AG04450 (cell line): ENCODE results near the gene ATP6V0B. TPM values are rescaled to one million over a fixed set of nuclear protein-coding genes. Genes with fewer than 3 reads are reported as not detected.

Source experiments
- CTCF ChIA-PET: fragments of 300-600, 350-600 bp; formaldehyde crosslinking; extraction: SDS; loops from one replicate; lab custom pipeline; 2022; ENCODE audit warnings: antibody characterized with exemption, inconsistent platforms; lab: Charles Lee
- POLR2A ChIA-PET: fragments of 350-600 bp; formaldehyde crosslinking; extraction: SDS; loops from one replicate; lab custom pipeline; 2021; ENCODE audit warnings: antibody characterized with exemption, inconsistent platforms; lab: Yijun Ruan, JAX
- DNase-seq: peaks from one replicate; pipeline ENCODE4 v3.0.0-alpha.2; 2011; ENCODE audit warnings: low read depth, low spot score
- H3K27ac ChIP-seq: one replicate; pipeline ENCODE4 v1.5.1; 2012; ENCODE audit warnings: low read depth, low read length, control low read depth
- H3K27me3 ChIP-seq: one replicate; pipeline ENCODE4 v1.6.0; 2012; ENCODE audit warnings: low read length; ENCODE audit not compliant: control insufficient read depth, insufficient read depth
- H3K4me3 ChIP-seq: 2 replicates; pipeline ENCODE4 v1.5.1; 2011; ENCODE audit warnings: mild to moderate bottlenecking, low read depth, low read length, control low read depth
- H3K9me3 ChIP-seq: 2 replicates; pipeline ENCODE4 v1.5.1; 2012; ENCODE audit warnings: low read length; ENCODE audit not compliant: control insufficient read depth, insufficient read depth
- CTCF ChIP-seq: IDR thresholded peaks from 2 replicates; pipeline ENCODE4 v1.5.1; 2011; ENCODE audit warnings: low read depth, low read length, control low read depth, inconsistent platforms
- polyA plus RNA-seq: library from polyadenylated mRNA; depleted of rRNA; stranded (reverse); fragments of >200 nt; gene quantifications from 2 replicates; pipeline ENCODE4 v1.2.3, GENCODE V29; 2011

The ATP6V0B gene
- polyA plus RNA-seq, 1 experiment: 130 TPM

DNA sequence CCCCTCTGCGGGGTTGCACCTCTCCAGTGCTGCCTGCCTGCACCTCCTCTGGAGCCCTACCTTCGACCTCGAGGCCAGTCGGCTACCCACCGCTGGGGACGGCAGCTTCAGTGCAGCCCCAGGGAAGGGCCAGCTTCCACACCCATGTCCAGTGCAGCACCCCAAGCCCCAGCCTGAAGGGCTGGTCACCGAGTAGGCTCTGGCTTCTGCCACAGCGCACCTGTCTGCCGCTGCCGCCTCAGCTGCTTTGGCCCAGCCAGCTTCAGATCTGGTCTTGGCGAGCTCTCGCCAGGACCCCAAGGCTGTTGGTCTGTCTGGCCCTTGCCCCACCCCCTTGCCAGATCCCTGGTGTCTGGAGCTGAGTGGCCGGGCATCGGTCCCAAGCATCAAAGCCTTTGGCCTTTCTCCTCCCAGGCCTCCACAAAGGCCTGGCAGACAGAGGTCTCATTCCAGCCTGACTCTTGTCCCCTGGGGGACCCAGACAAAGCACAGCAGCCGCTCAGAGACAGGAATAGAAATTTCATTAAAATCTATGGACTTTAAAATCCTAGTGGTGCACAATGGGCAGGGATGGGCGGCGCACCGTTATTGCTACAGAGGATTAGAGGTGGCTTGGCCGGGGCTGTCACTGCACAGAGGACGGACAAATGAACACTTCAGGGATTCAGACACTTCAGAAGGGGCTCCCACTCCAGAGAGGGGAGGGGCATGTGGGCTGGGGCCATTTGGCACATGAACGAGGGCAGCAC lies 21.4 kb downstream of the ATP6V0B start:
- POLR2A ChIA-PET: no interaction called here
- no peak for TF ChIP-seq CTCF
- CTCF ChIA-PET: interaction anchor here (1.4 to 1.8 kb wide), 2 partner anchors 9 to 51 kb away, joined by 4 to 9 read pairs; no protein-coding TSS in a partner anchor
- H3K27me3 ChIP-seq: no peaks in the 10 kb centered on the region
- no peak for DNase-seq
- no peaks in the 10 kb centered on the region for H3K9me3 ChIP-seq
- H3K4me3 ChIP-seq: no peak overlapping the region
- H3K27ac ChIP-seq: no peak overlapping the region

- POLR2A ChIA-PET: no interaction called here
- TF ChIP-seq CTCF: no peak
- CTCF ChIA-PET: interaction anchor here (1.8 kb wide), 1 partner anchor 51 kb away, joined by 9 read pairs; no protein-coding TSS in a partner anchor
- Histone ChIP-seq H3K9me3 (no peaks in the 10 kb centered on the region), H3K27me3 (no peaks in the 10 kb centered on the region), H3K4me3 (no peak overlapping the region), H3K27ac (no peak overlapping the region)
- no peak for DNase-seq
These were observed 22.0 kb downstream of the ATP6V0B start for GRCh38 chr1:43996733-43997115.

GRCh38 chr1:43997295-43997999 lies 22.7 kb downstream of the ATP6V0B start:
- no peak for DNase-seq
- Histone ChIP-seq H3K9me3 (no peaks in the 10 kb centered on the region), H3K4me3 (no peak overlapping the region), H3K27me3 (no peaks in the 10 kb centered on the region), H3K27ac (no peak overlapping the region)
- CTCF ChIA-PET: no interaction called here
- POLR2A ChIA-PET: no interaction called here
- TF ChIP-seq CTCF: no peak

- TF ChIP-seq CTCF: no peak
- Histone ChIP-seq H3K27me3 (no peaks in the 10 kb centered on the region), H3K9me3 (no peaks in the 10 kb centered on the region), H3K4me3 (no peak overlapping the region), H3K27ac (no peak overlapping the region)
- DNase-seq: no peak
- ChIA-PET POLR2A (no interaction called here), CTCF (no interaction called here)
These were observed 23.2 kb downstream of the ATP6V0B start for GRCh38 chr1:43998000-43998378.

- H3K27ac ChIP-seq: no peak overlapping the region
- POLR2A ChIA-PET: interaction anchor here (0.7 kb wide), 2 partner anchors 35 to 88 kb away, joined by 3 read pairs; no protein-coding TSS in a partner anchor
- no peaks in the 10 kb centered on the region for H3K9me3 ChIP-seq
- no peak overlapping the region for H3K4me3 ChIP-seq
- CTCF ChIA-PET: interaction anchor here (0.7 kb wide), 1 partner anchor 37 kb away, joined by 3 read pairs; no protein-coding TSS in a partner anchor
- no peak for DNase-seq
- H3K27me3 ChIP-seq: no peaks in the 10 kb centered on the region
- no peak for TF ChIP-seq CTCF
These were observed 24.7 kb downstream of the ATP6V0B start for GRCh38 chr1:43999455-43999854.
